ENCODE measurements around the gene OCA2. TPM values are rescaled to one million over a fixed set of nuclear protein-coding genes. Genes with fewer than 3 reads are reported as not detected.

OCA2 gene
- total RNA-seq, 1 experiment from 2014 or later: 0.09 TPM

- no peaks in the 10 kb centered on the region for H3K36me3 ChIP-seq (ENCODE audit: insufficient read depth, low read length, poor library complexity, severe bottlenecking)
- TF ChIP-seq CTCF (conservative IDR thresholded peaks at IDR 0.05; ENCODE audit: low read depth, low read length) (no peak), EZH2 (IDR thresholded peaks at IDR 0.05; ENCODE audit: borderline replicate concordance, low read depth, low read length, poor library complexity, severe bottlenecking) (no peak)
- no peaks in the 10 kb centered on the region for H3K9me3 ChIP-seq (ENCODE audit: low read depth, low read length, poor library complexity, severe bottlenecking)
- POLR2A ChIA-PET (ENCODE audit: low non-redundant PET): no interaction called here
- no peak overlapping the region for H3K27ac ChIP-seq (ENCODE audit: low read depth, low read length, poor library complexity, severe bottlenecking)
- no peaks in the 10 kb centered on the region for H3K27me3 ChIP-seq (replicated peaks; ENCODE audit: insufficient read depth, low read depth, low read length, poor library complexity)
- CTCF ChIA-PET: no interaction called here
- H3K4me3 ChIP-seq (ENCODE audit: low read depth, low read length, poor library complexity, severe bottlenecking): no peak overlapping the region
- intact Hi-C loops (cut with micrococcal nuclease; ENCODE audit: unreplicated experiment): no loop called here
- peak; percentile 10 for DNase-seq (ENCODE audit: low spot score)
- no peaks in the 10 kb centered on the region for H3K4me1 ChIP-seq (ENCODE audit: insufficient read depth, low read length, poor library complexity, severe bottlenecking)
- BruUV-seq (replicated peaks): no TSS peak
These were observed 47.0 kb downstream of the OCA2 start for GRCh38 chr15:28051955-28052633.

- Histone ChIP-seq H3K4me3 (ENCODE audit: low read depth, low read length, poor library complexity, severe bottlenecking) (no peak overlapping the region), H3K9me3 (ENCODE audit: low read depth, low read length, poor library complexity, severe bottlenecking) (no peaks in the 10 kb centered on the region), H3K36me3 (ENCODE audit: insufficient read depth, low read length, poor library complexity, severe bottlenecking) (no peaks in the 10 kb centered on the region), H3K27me3 (replicated peaks; ENCODE audit: insufficient read depth, low read depth, low read length, poor library complexity) (no peaks in the 10 kb centered on the region), H3K4me1 (ENCODE audit: insufficient read depth, low read length, poor library complexity, severe bottlenecking) (no peaks in the 10 kb centered on the region), H3K27ac (ENCODE audit: low read depth, low read length, poor library complexity, severe bottlenecking) (no peak overlapping the region)
- no peak for DNase-seq (ENCODE audit: low spot score)
- no TSS peak for BruUV-seq (replicated peaks)
- POLR2A ChIA-PET (ENCODE audit: low non-redundant PET): no interaction called here
- TF ChIP-seq CTCF (conservative IDR thresholded peaks at IDR 0.05; ENCODE audit: low read depth, low read length) (no peak), EZH2 (IDR thresholded peaks at IDR 0.05; ENCODE audit: borderline replicate concordance, low read depth, low read length, poor library complexity, severe bottlenecking) (no peak)
- CTCF ChIA-PET: no interaction called here
- intact Hi-C loops (cut with micrococcal nuclease; ENCODE audit: unreplicated experiment): no loop called here
These were observed 49.5 kb downstream of the OCA2 start for GRCh38 chr15:28049581-28049980.

GRCh38 chr15:28047277-28047676 lies 51.8 kb downstream of the OCA2 start:
- Histone ChIP-seq H3K4me3 (ENCODE audit: low read depth, low read length, poor library complexity, severe bottlenecking) (no peak overlapping the region), H3K9me3 (ENCODE audit: low read depth, low read length, poor library complexity, severe bottlenecking) (no peaks in the 10 kb centered on the region), H3K36me3 (ENCODE audit: insufficient read depth, low read length, poor library complexity, severe bottlenecking) (no peaks in the 10 kb centered on the region), H3K27ac (ENCODE audit: low read depth, low read length, poor library complexity, severe bottlenecking) (no peak overlapping the region), H3K27me3 (replicated peaks; ENCODE audit: insufficient read depth, low read depth, low read length, poor library complexity) (no peaks in the 10 kb centered on the region), H3K4me1 (ENCODE audit: insufficient read depth, low read length, poor library complexity, severe bottlenecking) (no peaks in the 10 kb centered on the region)
- BruUV-seq (replicated peaks): no TSS peak
- intact Hi-C loops (cut with micrococcal nuclease; ENCODE audit: unreplicated experiment): no loop called here
- no peak for TF ChIP-seq EZH2 (IDR thresholded peaks at IDR 0.05; ENCODE audit: borderline replicate concordance, low read depth, low read length, poor library complexity, severe bottlenecking)
- no peak for TF ChIP-seq CTCF (conservative IDR thresholded peaks at IDR 0.05; ENCODE audit: low read depth, low read length)
- ChIA-PET POLR2A (ENCODE audit: low non-redundant PET) (no interaction called here), CTCF (no interaction called here)
- no peak for DNase-seq (ENCODE audit: low spot score)
